GM12878 (cell line): ENCODE measurements around the gene ISG20L2. TPM values are rescaled to one million over a fixed set of nuclear protein-coding genes. Genes with fewer than 3 reads are reported as not detected.

Experiments
- ATAC-seq: fragments of 200-7000 bp; cut with Tn5 transposase; 3 replicates; pipeline ENCODE4 v1.9.1; 2020; ENCODE audit warnings: mild to moderate bottlenecking, moderate library complexity
- BruUV-seq: library from RNA; stranded (reverse); fragments of 400-500 nt; replicated peaks from 2 replicates; lab custom pipeline; 2021; lab: Mats Ljungman, UMichigan
- CTCF ChIA-PET: fragments of 300-600 bp; sonication (Branson Sonifier 250); formaldehyde crosslinking; extraction: SDS; loops from one replicate; lab custom pipeline; 2021; ENCODE audit warnings: inconsistent platforms; lab: Yijun Ruan, JAX
- POLR2A ChIA-PET: fragments of 350-600 bp; formaldehyde crosslinking; extraction: SDS; loops from one replicate; lab custom pipeline; 2021; ENCODE audit warnings: inconsistent platforms; lab: Charles Lee
- RAD21 ChIA-PET: fragments of 300-600 bp; sonication (Branson Sonifier 250); formaldehyde crosslinking; loops from one replicate; lab custom pipeline; 2023; ENCODE audit warnings: antibody characterized with exemption; ENCODE audit not compliant: unreplicated experiment; lab: Charles Lee
- SMC1A ChIA-PET: fragments of 300-600 bp; sonication (Branson Sonifier 250); formaldehyde crosslinking; loops from one replicate; lab custom pipeline; 2023; ENCODE audit not compliant: unreplicated experiment, uncharacterized antibody; lab: Charles Lee
- DNase-seq: peaks from one replicate; pipeline ENCODE4 v3.0.0-alpha.2; 2011; ENCODE audit warnings: low read depth, low spot score
- FAIRE-seq: peaks from 3 replicates; lab custom pipeline; 2011; peaks lifted over from hg19 to GRCh38; lab: Jason Lieb, UNC
- H2AFZ ChIP-seq: 2 replicates; pipeline ENCODE4 v1.6.0; 2011; ENCODE audit warnings: low read depth, low read length, control low read depth; ENCODE audit not compliant: control insufficient read depth
- H3K27ac ChIP-seq: 2 replicates; pipeline ENCODE4 v1.5.1; 2011; ENCODE audit warnings: control low read depth; ENCODE audit not compliant: control insufficient read depth, insufficient read depth
- H3K27me3 ChIP-seq, 2 experiments: replicated peaks in 1 of 2; 2 replicates each; pipeline versions ENCODE4 v1.6.0 to v1.6.1; 2011; ENCODE audit warnings: low read length in 1 of 2; ENCODE audit not compliant: control insufficient read depth in 2 of 2, insufficient read depth in 2 of 2
- H3K36me3 ChIP-seq, 2 experiments: 2 replicates each; pipeline ENCODE4 v1.5.1; 2011; ENCODE audit warnings: low read length in 1 of 2; ENCODE audit not compliant: control insufficient read depth in 2 of 2, insufficient read depth in 2 of 2
- H3K4me1 ChIP-seq: 2 replicates; pipeline ENCODE4 v1.6.1; 2011; ENCODE audit warnings: mild to moderate bottlenecking, low read length, moderate library complexity, mixed read lengths; ENCODE audit not compliant: control insufficient read depth, insufficient read depth
- H3K4me2 ChIP-seq: 2 replicates; pipeline ENCODE4 v1.6.0; 2011; ENCODE audit warnings: control low read depth; ENCODE audit not compliant: control insufficient read depth, insufficient read depth
- H3K4me3 ChIP-seq: fragments of 200-600 bp; sonication (generic); 2 replicates; pipeline ENCODE4 v1.5.1; 2016
- H3K79me2 ChIP-seq: 2 replicates; pipeline ENCODE4 v1.6.0; 2011; ENCODE audit warnings: low read length; ENCODE audit not compliant: control insufficient read depth, insufficient read depth
- H3K9ac ChIP-seq: 2 replicates; pipeline ENCODE4 v1.8.0; 2011; ENCODE audit warnings: low read length, control low read depth, mixed read lengths; ENCODE audit not compliant: control insufficient read depth, insufficient read depth
- H3K9me3 ChIP-seq: replicated peaks from 3 replicates; pipeline ENCODE4 v1.5.1; 2011; ENCODE audit warnings: mild to moderate bottlenecking, low read length; ENCODE audit not compliant: control insufficient read depth, insufficient read depth
- H4K20me1 ChIP-seq: 2 replicates; pipeline ENCODE4 v1.6.0; 2011; ENCODE audit not compliant: control insufficient read depth, insufficient read depth
- BACH1 ChIP-seq: fragments of 450-650 bp; IDR thresholded peaks from 2 replicates; pipeline ENCODE4 v1.6.1; 2017; ENCODE audit warnings: mild to moderate bottlenecking, borderline replicate concordance
- ETV6 ChIP-seq, 2 experiments: fragments of 450-650 bp in 1 of 2; IDR thresholded peaks in 1 of 2; conservative IDR thresholded peaks in 1 of 2; 2 replicates each; pipeline ENCODE4 v1.6.1; 2014; ENCODE audit warnings: antibody characterized with exemption in 1 of 2, borderline replicate concordance in 1 of 2, low read depth in 1 of 2, mild to moderate bottlenecking in 1 of 2, moderate library complexity in 1 of 2
- RELA ChIP-seq: fragments of 450-650 bp; IDR thresholded peaks from 2 replicates; pipeline ENCODE4 v1.8.0; 2014; ENCODE audit warnings: borderline replicate concordance; ENCODE audit not compliant: partially characterized antibody
- SIX5 ChIP-seq: IDR thresholded peaks from 2 replicates; pipeline ENCODE4 v1.6.1; 2011; ENCODE audit warnings: mild to moderate bottlenecking, low read depth, low read length, moderate library complexity; ENCODE audit not compliant: severe bottlenecking
- TAF1 ChIP-seq: IDR thresholded peaks from 2 replicates; pipeline ENCODE4 v1.6.1; 2011; ENCODE audit warnings: mild to moderate bottlenecking, low read depth, low read length, borderline replicate concordance
- WGBS: methylation state at CpG from one replicate; pipeline ENCODE4 v1.1.6; 2016; ENCODE audit warnings: low lambda C conversion rate; ENCODE audit not compliant: insufficient replicate concordance, insufficient coverage; ENCODE audit errors: missing lambda C conversion rate; 5-methylcytosine and 5-hydroxymethylcytosine counted together
- in situ Hi-C: fragments of 300-500 bp; cut with MboI; formaldehyde crosslinking; loops from 9 replicates; pipeline ENCODE4 v1.14.3; 2018; ENCODE audit warnings: mixed read lengths
- intact Hi-C: fragments of 100-400 bp; cut with micrococcal nuclease; formaldehyde crosslinking; loops from one replicate; pipeline ENCODE4 v1.14.2; 2022; ENCODE audit not compliant: unreplicated experiment
- polyA plus RNA-seq, 11 experiments: library from polyadenylated mRNA; depleted of rRNA in 4 of 11; unstranded in 6 of 11; stranded (reverse) in 5 of 11; fragments of >200 nt; fragmentation: Nextera tagmentation in 4 of 11; fragmentation: Illumina TruSeq in 1 of 11; extraction: Ambion mirVana in 4 of 11; extraction: Trizol in 1 of 11; gene quantifications; 1 replicate in 1 of 11; 2 replicates in 10 of 11; pipeline versions ENCODE4 v1.2.1 to v1.2.3, GENCODE V29; 2011 to 2016; ENCODE audit warnings: inconsistent platforms in 2 of 11, missing spikeins in 2 of 11, low read depth in 1 of 11
- total RNA-seq, 4 experiments: library from RNA; depleted of rRNA in 3 of 4; stranded (reverse); fragments of >200 nt in 3 of 4; fragmentation: Illumina TruSeq in 1 of 4; extraction: Trizol in 1 of 4; gene quantifications; 2 replicates each; pipeline versions ENCODE4 v1.2.1 to v1.2.3, GENCODE V29; 2013 to 2021

ISG20L2 gene
- total and polyA plus RNA-seq, 10 of the 15 experiments (the other 5 are each of a cell fraction or from before 2014, with no cell fraction given): 16.4 to 111 (median 48.0) TPM

DNA sequence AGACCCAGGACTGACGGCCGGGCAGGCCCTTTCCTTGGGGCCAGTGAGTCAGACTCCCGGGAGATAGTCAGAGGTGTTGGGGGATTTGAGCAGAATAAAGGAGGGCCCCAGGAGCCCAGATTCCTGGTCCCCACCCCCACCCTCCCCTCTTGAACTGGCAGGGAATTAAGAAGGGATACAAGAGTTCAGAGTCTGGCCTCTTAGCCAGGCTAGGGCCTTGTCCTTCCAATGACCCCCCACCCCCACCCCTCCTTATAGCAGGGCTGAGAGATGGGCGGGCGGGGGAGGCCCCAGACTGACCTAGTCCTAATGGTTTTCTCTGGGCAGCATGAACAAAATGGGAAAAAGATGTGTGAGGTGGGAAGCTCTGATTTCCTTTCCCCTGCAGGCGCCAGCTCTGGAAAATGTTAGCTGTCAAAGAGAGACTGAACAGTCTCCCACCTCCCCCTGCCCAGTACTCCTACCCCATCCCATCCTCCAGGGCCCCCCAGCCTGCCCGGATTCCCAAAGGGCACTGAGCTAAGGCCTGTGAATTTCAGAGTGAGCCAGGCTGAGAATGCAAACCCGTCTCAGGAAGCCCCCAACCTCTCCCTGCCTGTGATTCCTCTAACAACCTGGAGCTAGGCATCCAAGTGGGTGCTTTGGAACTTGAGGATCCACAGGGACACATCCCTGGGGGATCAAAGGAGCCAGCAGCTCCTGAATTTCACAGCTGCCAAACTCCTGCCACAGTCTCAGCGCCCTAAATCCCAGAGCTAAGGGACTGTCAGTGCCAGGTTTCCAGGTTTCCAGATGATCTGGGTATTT, 17.4 kb downstream of the ISG20L2 start:
- no peak for ATAC-seq
- POLR2A ChIA-PET: interaction anchor here (0.5 to 1.3 kb wide), 2 partner anchors 10 to 97 kb away, joined by 3 read pairs; no protein-coding TSS in a partner anchor
- CTCF ChIA-PET: interaction anchor here (1.2 to 10.0 kb wide), 6 partner anchors 10 to 363 kb away, joined by 3 to 68 read pairs (median 4); no protein-coding TSS in a partner anchor
- no peak for DNase-seq
- Histone ChIP-seq H3K4me1 (no peaks in the 10 kb centered on the region), H3K4me3 (no peak overlapping the region), H3K27ac (no peak overlapping the region), H3K4me2 (no peak overlapping the region), H2AFZ (no peak overlapping the region), H3K9ac (no peak overlapping the region), H4K20me1 (no peaks in the 10 kb centered on the region), H3K36me3 (no peaks in the 10 kb centered on the region; a peak in 2 of 4 replicates), H3K79me2 (no peaks in the 10 kb centered on the region), H3K27me3 (0 out of 4 replicates have a peak, but pooled peaks cover 0 to 2% of the 10 kb centered on the region in 2 experiments), H3K9me3 (no peaks in the 10 kb centered on the region)
- BruUV-seq: no TSS peak
- no peak for FAIRE-seq
- 78% methylated on average over 9 of the region's 9 CpGs for WGBS
- TF ChIP-seq RELA (no peak), ETV6 (conservative IDR thresholded peaks at IDR 0.05 in 1 of 2, IDR thresholded peaks at IDR 0.05 in 1 of 2; ENCODE audit: borderline replicate concordance in 1 of 2, low read depth in 1 of 2) (no peak), TAF1 (no peak), SIX5 (no peak), BACH1 (no peak)
- RAD21 ChIA-PET: interaction anchor here (0.8 to 1.8 kb wide), 4 partner anchors 15 to 113 kb away, joined by 3 to 8 read pairs (median 4); no protein-coding TSS in a partner anchor
- intact Hi-C loops (no loop called here), in situ Hi-C loops (no loop called here)
- SMC1A ChIA-PET: interaction anchor here (1.0 kb wide), 1 partner anchor 52 kb away, joined by 3 read pairs; no protein-coding TSS in a partner anchor
